GM20431 (cell line): Measurements from ENCODE around the gene RBM5.

Experiments used
- in situ Hi-C: fragments of 300-500 bp; cut with MseI, MboI; formaldehyde crosslinking; loops from one replicate; pipeline ENCODE4 v1.15.0; 2020; ENCODE audit warnings: low sequenced_read_pairs; ENCODE audit not compliant: unreplicated experiment

Gene RBM5

DNA sequence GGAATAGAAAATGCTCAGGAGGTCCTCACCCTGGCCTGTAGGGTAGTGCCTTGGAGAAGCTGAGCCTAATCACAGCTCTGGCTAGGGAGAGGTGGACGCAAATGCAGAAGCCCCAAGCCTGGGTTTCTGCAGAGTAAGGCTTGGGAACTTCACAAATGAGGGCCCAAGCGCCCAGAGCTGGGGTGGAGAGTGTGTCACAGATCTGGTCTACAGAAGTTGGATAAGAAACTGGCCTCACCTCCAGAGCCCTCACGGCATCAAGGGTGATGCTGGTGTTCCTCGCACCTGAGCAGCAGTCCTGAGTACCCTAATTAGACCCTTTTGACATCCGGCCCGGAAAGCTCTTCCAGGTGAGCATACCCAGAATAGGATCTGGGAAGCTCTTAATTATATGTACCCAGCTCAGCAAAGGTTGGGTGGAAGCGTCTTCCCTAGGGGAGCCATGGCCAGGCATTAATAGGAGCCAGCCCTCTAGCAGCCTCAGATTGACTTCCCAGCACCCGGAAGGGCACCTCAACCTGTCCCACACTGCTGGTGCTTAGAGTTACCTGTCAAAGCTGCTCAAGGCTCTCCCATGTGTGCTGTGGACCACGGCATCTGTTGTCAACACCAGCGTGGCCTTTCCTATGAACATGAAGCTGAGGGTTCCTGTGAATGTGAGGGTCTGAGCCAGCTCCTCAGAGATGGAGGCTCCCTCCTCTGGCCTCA, 31.8 kb downstream of the RBM5 start:
- in situ Hi-C loops = no loop called here

DNA sequence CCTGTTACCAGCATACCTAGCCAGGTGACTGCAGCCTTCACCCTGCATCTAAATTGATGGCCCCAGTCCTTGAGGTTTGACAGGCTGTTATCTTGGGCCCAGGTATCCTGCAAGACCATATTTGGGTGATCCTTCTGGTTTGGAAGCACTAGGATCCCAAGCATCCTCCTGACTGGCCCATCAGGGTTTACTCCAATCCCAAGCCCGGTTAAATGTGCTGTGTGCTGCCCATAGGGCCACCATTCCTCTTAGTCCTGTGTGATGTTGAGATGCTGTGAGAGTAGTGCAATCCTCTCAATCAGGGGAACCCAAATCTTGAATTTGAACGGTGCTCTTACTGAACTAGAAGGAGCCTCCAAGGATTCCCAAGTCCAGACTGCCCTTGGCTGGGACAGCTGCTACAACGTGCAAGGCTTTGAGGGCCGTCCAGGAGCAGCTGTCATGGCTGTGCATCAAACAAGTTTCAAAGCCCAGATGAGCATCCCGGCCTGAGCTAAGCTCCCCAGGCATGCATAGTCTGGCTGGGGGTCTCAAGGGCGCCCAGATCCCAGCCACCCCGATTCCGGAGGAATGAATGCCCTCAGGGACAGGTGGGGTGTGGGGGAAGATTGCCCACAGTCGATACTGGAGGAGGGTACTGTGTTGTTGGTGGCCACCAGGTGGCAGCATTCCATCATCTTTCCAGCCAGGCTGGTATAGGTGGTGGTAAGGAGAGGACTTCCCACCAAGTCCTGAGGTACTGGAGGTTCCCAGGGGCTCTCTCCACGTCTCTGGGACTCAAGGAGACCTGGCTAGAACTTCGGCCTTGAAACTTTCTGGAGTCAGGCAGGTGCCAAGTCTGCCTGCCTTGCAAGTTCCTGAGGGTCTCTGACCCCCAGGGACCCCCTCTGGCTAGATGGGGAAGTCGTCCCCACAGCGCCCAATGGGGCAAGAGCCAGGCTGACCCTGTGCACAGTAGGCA, 32.6 kb downstream of the RBM5 start:
- in situ Hi-C loops = no loop called here

DNA sequence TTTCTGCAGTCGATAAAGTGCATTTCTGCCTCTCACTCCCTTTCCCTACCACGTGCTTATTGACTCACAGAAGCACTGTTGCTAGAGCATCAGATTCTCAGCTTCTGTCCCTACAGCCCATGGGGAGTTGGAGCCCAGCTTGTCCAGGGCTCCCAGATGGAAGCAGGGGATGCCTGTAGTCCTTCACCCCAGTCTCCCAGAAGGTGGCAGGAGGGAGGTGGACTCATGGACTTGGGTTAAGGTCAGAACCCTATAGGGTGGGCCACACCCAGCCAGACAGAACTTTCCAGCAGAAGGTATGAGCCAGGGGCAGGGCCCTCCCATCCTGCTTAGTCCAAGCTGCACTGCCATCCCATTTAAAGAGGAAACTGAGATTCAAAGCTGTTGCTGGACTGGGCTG, 33.4 kb downstream of the RBM5 start:
- in situ Hi-C loops = no loop called here

DNA sequence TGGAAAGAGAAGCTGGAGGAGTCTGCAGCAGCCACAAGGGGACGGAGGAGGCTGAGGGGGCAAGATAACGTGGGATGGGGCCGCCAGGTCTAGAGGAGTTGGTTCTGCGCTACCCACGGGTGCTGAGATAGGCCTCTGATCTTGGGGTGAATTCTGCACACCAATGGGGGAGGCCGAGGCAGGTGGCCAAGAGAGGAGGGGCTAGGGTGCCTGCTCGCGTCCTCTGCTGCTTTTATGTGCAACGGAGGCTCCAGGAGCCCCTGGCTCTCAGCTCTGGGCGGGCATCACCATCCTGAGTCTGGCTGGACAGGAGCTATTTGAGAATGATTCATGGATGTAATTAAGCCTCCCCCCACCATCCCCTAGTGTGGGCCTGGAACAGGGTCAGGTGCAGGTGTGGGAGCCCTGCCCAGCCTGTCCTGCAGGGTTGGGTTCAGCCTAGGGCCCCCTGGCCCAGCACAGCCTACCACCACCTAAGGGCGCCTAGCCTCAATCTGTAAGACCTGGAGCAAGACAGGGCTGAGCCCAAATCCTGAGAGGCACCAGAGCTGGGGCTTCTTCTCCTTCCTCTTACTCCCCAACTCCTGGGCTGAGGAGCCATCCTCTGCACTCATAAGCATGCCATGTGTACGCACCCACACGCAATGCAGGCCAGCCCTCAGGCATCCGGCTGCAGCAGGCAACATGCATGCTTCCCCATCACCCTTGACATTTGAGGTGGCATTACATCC, 34.1 kb downstream of the RBM5 start:
- in situ Hi-C loops = no loop called here

DNA sequence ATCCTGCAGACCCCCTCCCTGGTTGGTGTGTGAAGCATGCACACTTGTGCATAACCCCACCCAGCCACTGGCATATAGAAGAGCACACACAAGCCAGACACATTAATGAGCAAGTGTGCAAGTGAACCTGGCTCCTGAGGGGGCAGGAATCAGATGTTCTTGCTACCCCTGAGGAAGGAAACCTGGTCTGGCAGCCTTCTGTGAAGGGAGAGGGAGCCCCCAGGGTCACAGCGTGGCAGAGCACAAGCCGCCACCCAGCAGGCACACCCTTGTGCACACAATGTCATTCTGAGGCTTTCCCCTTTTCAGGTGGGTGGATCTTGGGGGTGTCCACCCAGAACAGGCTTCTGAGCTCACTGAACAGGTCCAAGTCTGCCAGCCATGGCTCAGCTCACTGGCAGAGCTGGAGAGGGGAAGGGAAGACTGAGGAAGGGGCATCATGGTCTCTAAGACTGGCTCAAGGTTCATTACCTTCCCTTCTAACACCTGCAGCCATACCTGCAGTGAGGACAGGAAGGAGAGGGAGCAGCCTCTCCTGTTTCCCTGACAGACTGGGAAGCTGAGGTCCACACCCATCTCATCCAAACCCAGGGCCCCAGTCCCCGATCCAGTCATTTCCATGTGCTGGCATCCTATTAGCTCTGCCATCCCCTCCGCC, 34.8 kb downstream of the RBM5 start:
- in situ Hi-C loops = no loop called here

DNA sequence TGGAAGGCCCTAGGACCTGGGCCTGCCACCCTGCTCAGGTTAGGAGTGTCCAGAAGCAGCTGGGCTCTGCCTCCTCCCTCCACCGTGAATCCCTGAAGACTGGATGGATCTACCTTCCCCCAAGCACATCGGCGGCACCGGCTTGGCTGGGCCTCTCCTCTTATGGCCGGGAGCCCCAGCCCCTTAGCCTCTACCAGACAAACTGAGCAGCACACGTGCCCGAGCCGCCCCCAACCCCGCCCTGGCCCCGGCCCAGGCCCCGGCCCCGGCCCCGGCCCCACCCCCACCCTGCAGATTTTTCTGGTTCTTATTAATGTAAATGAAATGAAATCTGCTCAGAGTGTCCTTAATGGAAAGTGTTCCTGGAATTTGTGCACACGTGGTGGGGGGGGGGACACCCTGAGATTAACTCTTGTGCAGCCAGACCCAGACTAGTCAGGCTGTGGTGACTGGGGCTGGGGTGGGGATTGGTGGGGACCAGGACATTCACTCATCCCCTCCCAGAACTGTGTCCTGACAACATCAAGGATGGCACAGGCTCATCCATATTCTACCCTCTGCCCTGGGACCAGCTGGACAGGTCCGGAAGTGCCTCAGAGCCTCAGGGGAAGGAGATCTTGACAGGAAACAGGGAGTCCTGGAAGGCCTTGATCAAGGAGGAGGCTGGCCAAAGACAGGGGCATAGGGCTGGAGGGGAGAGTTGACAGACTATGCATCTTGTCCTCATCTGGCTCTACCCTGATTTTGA, 35.5 kb downstream of the RBM5 start:
- in situ Hi-C loops = no loop called here

DNA sequence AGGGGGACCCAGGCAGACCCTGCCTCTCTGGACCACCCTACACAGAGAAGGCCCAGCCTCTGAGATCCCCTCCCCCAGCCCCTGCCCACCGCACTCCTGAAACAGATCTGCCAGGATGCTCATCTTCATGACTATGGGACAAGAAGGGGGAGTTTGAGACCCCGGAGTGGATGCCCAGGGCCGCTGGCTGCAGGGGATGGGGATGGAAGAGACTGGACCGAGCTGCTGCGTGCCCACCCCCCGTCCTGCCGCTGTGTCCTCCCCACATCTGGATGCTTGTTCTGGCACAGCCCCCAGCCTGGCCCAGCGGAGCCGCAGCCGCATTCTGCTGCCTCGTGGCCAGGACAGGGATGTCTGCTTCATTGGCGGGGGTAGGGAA, 36.1 kb downstream of the RBM5 start:
- in situ Hi-C loops = no loop called here

DNA sequence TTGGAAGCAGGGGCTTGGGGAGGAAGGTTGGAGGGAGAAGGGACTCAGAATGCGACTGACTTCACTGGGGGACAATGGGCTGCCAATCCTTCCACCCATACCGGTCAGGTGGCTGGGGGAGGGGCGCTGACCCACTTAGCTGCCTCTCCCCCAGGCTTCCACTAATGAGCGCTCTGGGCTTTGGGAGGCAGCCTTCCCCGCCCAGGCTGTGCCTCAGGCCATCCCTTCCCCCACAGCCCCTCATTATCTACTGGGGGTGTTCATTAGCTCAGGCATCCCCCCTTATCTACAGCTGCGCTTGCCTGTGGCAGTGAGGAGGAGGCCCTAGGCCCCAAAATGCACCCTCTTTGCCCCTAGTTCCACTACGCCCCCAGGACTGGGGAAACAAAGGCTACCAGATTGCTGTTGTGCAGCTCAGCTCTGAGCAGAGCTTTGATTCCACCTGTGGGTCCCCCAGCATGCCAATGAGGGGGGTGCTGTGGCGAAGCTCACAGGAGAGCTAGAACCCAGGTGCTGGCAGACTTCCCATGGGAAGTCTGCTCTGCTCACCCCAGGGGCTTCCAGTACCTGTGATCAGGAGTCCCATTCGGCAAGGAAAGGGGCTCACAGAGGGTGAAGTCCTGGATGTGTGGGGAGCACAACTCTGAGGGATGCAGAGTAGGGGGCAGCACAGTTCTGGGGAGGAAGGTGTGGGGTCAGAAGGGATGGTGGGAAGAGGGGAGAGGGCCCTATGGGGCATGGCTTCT, 37.0 kb downstream of the RBM5 start:
- in situ Hi-C loops = no loop called here

DNA sequence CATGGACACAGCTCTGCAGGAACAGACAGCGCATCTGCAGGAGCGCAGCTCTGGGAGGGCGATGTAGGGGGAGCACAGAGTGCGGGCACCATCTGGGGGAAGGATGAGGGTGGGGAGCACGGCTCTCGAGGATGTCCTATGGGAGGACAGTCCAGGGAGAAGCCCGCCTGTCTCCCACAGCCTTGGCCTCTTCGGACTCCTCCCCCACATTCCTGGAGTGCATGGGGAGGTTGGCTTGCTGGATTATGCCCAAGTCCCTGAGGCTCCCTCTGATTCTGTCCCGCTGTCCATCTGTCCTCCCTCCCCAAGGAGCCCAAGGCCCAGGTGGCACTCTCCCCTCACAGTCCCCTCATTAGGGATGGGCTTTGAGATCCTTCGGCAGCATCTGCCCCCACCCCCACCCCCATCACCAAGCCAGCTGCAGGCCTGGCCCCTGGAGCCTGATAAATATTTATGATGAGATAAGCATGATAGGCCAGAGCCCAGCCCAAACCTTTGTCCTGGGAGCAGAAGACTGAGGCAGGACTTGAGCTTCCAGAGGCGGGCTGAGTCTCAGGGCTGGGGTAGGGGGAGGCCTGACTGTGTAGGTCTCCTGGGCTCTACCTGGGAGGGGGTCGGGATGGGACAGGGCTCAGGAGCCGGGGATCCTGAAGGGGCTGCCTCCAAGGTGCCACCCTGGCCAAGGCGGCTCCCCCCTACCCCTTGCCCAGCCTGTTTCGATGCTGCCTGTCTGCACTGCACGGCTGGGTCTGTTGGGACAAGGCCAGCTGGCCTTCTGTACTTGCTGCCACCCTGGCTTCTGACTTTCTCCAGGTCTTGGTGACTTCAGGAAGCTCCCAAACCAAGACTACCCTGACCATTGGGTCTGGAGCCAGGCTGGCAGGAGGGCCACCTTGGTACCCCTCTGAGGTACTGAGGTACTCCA, 37.8 kb downstream of the RBM5 start:
- in situ Hi-C loops = no loop called here

DNA sequence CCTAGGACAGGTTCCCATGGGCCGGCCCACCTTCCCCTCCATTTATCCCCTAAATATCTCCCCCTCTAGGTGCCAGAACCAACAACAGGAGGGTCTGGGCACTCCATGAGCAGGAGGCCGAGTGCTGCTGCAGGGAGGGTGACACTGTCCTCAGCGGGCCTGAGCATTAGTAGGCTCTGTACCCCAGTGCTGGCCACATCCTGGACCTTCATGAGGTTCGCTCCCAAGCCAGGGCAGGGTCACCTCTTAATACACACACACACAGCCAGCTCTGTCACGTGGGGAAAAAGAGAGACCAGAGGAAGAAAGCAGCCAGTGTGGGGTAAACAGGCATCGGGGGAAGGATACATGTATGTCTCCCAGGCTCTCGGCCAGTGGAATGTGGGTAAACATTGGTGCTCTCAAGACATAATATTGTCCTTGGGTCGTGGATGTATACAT, 38.6 kb downstream of the RBM5 start:
- in situ Hi-C loops = no loop called here

DNA sequence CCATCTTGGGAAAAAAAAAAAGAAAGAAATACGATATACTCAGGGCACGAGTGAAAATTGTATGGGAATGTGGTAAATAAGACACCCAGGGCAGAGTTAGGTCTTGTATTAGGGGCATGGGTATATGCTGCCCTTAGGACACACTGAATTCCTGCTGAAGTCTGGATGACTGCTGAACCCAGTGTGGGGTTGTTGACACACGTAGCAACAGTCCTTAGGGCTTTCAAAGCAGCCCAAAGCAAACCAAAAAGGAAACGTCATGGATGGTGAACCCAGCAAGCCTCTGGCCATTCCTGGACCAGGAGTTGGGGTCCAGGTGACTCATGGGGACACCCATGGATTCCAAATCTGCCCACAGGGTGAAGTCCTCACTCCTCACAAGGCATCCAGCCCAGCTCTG, 39.3 kb downstream of the RBM5 start:
- in situ Hi-C loops = no loop called here

DNA sequence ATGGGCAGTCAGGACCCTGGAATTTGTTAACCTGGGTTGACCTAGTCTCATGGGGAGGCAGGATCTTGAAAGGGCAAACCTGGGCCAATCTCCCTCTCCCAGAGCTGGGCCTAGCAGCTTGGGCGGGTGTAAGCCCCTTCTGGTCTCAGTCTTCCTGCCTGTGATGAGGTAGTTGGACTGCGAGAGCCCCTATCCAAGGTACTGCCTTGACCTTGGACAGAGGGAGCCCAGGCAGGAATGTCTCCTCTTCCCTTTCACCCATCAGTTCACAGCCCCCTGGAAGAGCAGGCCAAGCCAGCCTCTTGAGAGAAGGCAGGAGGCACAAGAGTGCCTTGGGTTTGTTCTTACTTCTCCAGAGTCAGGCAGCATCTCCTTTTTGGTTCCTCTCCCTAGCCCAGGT, 41.7 kb downstream of the RBM5 start:
- in situ Hi-C loops = no loop called here

DNA sequence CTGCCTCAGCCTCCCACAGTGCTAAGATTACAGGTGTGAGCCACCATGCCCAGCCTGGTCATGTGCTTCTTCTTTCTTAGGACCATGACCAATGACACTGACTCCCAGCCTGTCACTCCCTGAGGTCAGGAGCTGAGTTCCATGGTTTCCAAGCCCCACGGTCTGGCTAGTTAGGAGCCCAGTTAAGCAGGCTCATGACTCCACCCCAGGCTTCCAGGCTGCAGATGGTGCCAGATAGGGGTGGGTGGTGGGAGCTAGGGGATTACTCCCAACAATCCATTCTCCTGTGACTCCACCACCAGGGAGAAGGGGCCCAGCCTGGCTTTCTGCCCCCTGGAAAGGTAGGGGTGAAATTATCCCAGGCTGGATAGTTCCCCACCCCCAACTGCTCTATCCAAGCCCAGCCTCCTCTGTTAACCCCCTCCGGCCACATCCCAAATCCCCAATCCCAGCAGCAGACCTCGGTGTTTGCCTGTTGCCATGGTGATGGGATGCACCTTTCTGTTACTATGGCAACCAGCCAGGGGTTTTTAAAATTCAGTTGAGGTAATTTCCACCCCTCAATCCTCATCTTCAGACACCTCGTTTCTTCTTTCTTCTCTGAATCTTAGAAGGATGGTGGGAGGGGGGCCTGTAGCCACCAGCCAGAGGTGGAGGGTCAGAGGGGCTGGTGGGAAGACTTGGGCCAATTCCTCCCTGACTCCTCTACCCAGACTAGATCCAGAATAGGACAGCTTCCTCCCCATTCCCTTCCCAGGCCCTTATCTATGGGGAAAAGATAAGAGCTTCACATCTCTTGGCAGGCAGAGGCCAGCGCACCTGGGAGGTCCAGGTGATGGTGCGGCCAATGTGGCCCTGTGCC, 43.9 kb downstream of the RBM5 start:
- in situ Hi-C loops = no loop called here

DNA sequence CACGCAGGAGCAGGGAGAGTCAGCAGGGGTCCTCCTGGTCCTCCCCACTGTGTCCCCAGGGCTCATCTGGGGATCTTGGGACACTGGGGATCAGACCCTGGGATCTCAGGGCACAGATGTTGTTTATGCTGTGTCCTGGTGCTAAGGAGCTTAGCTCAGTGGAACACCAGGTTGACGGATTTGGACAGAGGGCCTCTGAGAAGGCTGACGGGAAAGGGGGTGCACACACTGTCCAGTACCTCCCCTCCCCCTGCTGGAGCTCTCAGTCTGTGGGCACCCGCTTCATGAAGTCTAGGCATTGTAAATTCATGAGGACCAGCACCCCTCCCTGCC, 44.5 kb downstream of the RBM5 start:
- in situ Hi-C loops = no loop called here

DNA sequence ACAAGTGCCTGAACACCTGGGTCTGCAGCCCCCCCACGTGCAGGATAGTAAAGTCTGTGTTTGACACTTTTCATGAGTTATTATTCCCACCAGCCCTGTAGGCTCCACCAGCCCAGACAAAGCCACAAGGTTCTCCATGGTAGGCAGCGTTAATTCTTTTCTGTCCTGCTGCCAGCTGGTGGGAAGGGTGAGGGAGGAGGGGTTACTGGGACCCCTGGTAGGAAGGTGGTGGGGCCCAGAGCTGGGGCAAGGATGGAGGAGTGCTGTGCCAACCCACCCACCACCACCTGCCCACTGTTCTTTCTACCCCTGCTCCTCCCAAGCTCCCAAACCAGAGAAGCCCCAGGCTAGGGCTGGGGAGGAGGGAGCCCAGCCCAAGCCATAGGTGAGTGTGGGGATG, 45.6 kb downstream of the RBM5 start:
- in situ Hi-C loops = no loop called here

DNA sequence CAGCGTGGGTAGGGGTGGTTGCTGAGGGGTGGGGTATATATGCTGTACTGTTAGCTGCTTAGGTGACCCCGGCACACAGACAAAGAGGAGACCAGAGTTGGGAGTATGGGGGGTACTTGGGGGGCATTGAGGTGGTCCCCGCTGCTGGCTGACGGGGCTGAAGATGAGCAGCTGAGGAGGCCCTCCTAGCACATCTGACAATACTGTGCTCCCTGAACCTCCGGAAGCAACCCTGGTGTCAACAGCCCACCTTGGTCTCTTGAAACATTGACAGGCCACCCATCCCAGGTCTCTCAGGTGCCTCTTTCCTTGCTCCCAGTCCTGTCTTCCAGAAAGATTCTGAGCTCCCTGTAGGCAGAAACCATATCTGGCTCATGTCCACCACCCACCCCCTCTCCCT, 47.2 kb downstream of the RBM5 start:
- in situ Hi-C loops = no loop called here

DNA sequence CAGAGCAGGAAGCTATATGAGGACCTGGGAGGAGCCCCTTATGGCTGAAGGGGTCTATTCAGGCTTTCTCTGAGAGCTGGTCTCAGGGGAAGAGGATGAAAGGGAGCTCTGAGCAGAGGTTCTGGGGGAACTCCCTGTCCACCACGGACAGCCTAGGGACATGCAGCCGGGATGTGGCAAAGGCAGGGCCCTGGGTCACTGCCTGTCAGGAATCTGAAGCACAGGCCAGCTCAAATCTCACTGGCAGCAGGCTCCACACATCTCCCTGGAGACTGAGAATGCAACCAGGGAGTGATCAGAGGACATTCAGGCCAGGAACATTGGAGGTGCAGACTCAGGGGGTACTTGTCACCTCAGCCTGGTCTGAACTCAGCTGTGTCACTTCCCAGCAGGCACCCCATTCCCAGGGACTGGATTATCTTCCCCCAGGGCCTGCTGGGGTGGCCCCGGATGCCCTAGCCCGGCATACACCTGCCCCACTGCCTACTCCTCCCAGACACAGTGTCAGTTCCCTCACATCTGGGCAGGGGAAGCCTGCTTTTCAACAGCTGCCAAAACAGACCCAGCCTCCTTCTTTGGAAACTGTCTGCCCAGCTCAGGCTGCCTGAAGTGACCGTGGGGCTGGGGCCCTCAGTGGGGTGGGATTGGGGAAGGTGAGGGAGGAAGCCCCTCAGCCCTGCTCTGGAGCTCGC, 48.1 kb downstream of the RBM5 start:
- in situ Hi-C loops = no loop called here
